ENCODE data around the gene PRXL2B. TPM values are rescaled to one million over a fixed set of nuclear protein-coding genes. Genes with fewer than 3 reads are reported as not detected.

PRXL2B gene
- total and polyA plus RNA-seq, 5 donors: 8.0 to 11.8 (median 9.4) TPM

DNA sequence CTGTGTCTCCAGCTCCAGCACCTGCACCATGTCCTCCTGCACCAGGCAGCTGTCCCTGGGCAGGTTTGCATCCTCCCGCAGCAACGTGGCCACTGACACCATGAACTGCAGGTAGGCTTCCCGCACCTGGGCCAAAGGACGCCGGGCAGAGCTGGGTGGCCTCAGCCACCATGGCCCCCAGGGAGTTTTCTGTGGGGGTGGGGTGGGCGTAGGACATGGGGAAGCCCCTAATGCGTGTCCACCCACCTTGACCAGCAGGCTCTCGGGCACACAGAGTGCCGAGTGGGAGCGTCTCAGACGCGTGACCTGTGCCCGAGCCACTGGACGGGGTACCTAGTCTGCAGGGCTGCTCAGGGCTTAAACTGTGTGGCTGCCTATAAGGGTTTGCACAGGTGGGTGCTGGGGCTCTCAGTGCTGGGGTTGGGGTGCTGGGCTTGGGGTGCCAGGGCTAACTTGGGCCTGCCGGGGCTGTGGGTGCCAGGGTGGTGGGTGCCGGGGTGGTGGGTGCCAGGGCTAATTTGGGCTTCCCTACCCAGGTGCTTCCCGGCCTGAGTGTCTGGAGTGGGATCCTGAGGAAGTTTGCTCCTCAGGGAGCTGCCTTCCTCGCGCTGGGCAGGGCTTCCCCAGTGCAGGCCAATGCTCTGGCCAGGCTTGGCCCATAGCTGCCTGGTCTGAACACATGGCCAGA is 17.7 kb downstream of the PRXL2B start:
- 87% methylated on average over 19 of the region's 19 CpGs for WGBS
- Histone ChIP-seq H3K9me3 (ENCODE audit: control insufficient read depth, low read length) (no peaks in the 10 kb centered on the region), H3K27ac (ENCODE audit: low read length) (no peak overlapping the region), H3K4me1 (ENCODE audit: control insufficient read depth, insufficient read depth, low read length) (no peaks in the 10 kb centered on the region), H3K27me3 (ENCODE audit: control insufficient read depth, insufficient read depth) (no peaks in the 10 kb centered on the region), H3K4me3 (ENCODE audit: low read length) (no peak overlapping the region)
- ATAC-seq (no peak), DNase-seq (no peak)
- intact Hi-C loops (cut with DNase I): no loop called here

GRCh38 chr1:2604844-2605508 is 18.4 kb downstream of the PRXL2B start:
- no peak for DNase-seq
- H3K4me3 ChIP-seq (ENCODE audit: low read length): no peak overlapping the region
- 77% methylated on average over 14 of the region's 14 CpGs for WGBS
- no peaks in the 10 kb centered on the region for H3K9me3 ChIP-seq (ENCODE audit: control insufficient read depth, low read length)
- H3K27ac ChIP-seq (ENCODE audit: low read length): no peak overlapping the region
- no peaks in the 10 kb centered on the region for H3K27me3 ChIP-seq (ENCODE audit: control insufficient read depth, insufficient read depth)
- intact Hi-C loops (cut with DNase I): no loop called here
- no peaks in the 10 kb centered on the region for H3K4me1 ChIP-seq (ENCODE audit: control insufficient read depth, insufficient read depth, low read length)
- no peak for ATAC-seq

GRCh38 chr1:2605509-2606395 is 19.2 kb downstream of the PRXL2B start:
- intact Hi-C loops (cut with DNase I): no loop called here
- ATAC-seq (no peak), DNase-seq (peak in 2 of 3 donors; percentile 6 to 64)
- H3K4me1 ChIP-seq (ENCODE audit: control insufficient read depth, insufficient read depth, low read length): no peaks in the 10 kb centered on the region
- no peak overlapping the region for H3K27ac ChIP-seq (ENCODE audit: low read length)
- no peaks in the 10 kb centered on the region for H3K9me3 ChIP-seq (ENCODE audit: control insufficient read depth, low read length)
- H3K4me3 ChIP-seq (ENCODE audit: low read length): no peak overlapping the region
- WGBS: 82% methylated on average over 48 of the region's 48 CpGs
- no peaks in the 10 kb centered on the region for H3K27me3 ChIP-seq (ENCODE audit: control insufficient read depth, insufficient read depth)

DNA sequence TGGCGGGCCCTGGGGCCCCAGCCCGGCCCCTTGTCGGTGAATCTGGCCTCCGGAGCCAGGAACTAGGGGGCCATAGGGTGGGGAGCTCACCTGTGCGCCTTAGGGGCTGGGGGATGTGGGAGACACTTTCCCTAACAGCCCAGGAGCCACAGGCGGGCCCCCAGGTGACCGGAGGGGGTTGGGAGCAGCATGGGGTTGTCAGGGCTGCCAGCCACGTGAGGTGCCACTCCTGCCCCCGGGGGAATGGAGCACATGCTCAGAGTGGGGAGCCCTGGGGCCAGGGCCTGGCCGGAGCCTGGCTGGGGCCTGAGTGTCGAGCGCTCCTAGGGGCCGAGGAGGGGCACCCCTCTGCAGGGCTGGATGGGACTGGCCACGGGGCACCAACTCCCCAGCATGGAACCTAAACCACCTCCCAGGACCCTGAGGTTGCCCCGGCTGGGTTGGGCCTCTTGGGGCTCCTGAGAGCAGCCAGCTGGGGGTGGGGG is 19.9 kb downstream of the PRXL2B start:
- intact Hi-C loops (cut with DNase I): no loop called here
- Histone ChIP-seq H3K4me1 (ENCODE audit: control insufficient read depth, insufficient read depth, low read length) (no peaks in the 10 kb centered on the region), H3K27me3 (ENCODE audit: control insufficient read depth, insufficient read depth) (no peaks in the 10 kb centered on the region), H3K9me3 (ENCODE audit: control insufficient read depth, low read length) (no peaks in the 10 kb centered on the region), H3K4me3 (ENCODE audit: low read length) (no peak overlapping the region), H3K27ac (ENCODE audit: low read length) (no peak overlapping the region)
- 84% methylated on average over 15 of the region's 15 CpGs for WGBS
- ATAC-seq: no peak
- peak in 1 of 3 donors; percentile 56 for DNase-seq

DNA sequence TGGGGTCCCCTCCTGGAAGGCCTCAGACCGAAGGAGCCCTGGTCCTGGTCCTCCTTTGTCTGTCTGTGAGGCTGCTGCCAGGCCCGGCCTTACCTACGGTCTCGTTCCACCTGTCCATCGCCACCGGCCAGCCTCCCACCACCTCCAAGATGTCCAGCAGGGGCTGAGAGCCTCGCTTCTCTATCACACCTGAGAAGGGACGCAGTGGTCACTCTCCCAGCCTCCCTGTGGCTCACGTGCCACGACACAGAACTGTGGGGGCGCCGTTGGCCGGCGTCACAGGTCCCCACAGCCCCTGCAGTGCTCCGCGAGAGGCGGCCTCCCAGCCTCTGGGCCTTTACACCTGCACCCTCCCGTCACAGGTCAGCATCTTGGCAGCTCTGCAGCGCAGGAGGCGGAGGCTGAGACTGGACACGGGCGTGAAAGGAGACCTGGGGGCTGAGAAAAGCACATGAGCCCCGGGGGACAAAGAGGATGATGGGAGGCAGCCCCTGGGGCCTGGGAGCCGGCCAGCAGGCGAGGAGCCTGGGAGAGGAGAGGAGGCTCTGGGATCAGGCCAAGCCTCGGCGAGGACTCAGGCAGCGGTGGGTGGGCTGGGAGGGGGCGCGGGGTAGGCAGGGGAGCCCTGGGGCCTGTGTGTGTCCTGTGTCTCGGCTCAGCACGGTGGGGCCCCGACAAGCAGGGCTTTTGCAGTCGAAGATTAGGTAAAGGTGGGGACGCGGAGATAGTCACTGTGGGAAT is 20.5 kb downstream of the PRXL2B start:
- ATAC-seq (no peak), DNase-seq (peak; percentile 13 to 54 (median 40))
- WGBS: 70% methylated on average over 36 of the region's 36 CpGs
- Histone ChIP-seq H3K9me3 (ENCODE audit: control insufficient read depth, low read length) (no peaks in the 10 kb centered on the region), H3K27ac (ENCODE audit: low read length) (no peak overlapping the region), H3K4me1 (ENCODE audit: control insufficient read depth, insufficient read depth, low read length) (no peaks in the 10 kb centered on the region), H3K27me3 (ENCODE audit: control insufficient read depth, insufficient read depth) (no peaks in the 10 kb centered on the region), H3K4me3 (ENCODE audit: low read length) (no peak overlapping the region)
- intact Hi-C loops (cut with DNase I): no loop called here

DNA sequence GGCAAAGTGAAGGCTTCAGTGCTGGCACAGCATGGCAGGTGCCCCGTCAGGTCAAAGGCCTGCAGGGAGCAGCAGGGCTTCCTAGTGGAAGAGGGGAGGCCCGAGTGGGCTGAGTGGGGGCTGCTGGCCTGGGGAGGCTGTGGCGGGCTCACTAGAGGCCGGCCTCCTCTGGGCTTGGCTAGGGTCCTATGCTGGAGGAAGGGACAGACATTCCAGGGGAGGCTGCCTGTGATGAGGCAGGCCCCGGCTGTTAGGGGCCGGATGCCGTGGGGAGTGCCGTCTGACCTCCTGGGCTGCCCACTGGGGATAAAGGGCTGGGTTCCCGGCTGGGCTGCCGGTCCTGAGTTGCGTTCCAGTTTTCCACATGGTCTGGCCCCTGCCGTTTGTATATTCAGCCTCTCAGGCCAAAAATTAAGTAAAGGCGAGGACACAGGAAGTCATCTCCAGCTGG is 21.1 kb downstream of the PRXL2B start:
- H3K4me1 ChIP-seq (ENCODE audit: control insufficient read depth, insufficient read depth, low read length): no peaks in the 10 kb centered on the region
- peak; percentile 50 to 68 for ATAC-seq
- H3K4me3 ChIP-seq (ENCODE audit: low read length): no peak overlapping the region
- DNase-seq: peak; percentile 49 to 89 (median 78)
- intact Hi-C loops (cut with DNase I): no loop called here
- 38% methylated on average over 13 of the region's 13 CpGs for WGBS
- H3K27me3 ChIP-seq (ENCODE audit: control insufficient read depth, insufficient read depth): no peaks in the 10 kb centered on the region
- no peak overlapping the region for H3K27ac ChIP-seq (ENCODE audit: low read length)
- H3K9me3 ChIP-seq (ENCODE audit: control insufficient read depth, low read length): no peaks in the 10 kb centered on the region

DNA sequence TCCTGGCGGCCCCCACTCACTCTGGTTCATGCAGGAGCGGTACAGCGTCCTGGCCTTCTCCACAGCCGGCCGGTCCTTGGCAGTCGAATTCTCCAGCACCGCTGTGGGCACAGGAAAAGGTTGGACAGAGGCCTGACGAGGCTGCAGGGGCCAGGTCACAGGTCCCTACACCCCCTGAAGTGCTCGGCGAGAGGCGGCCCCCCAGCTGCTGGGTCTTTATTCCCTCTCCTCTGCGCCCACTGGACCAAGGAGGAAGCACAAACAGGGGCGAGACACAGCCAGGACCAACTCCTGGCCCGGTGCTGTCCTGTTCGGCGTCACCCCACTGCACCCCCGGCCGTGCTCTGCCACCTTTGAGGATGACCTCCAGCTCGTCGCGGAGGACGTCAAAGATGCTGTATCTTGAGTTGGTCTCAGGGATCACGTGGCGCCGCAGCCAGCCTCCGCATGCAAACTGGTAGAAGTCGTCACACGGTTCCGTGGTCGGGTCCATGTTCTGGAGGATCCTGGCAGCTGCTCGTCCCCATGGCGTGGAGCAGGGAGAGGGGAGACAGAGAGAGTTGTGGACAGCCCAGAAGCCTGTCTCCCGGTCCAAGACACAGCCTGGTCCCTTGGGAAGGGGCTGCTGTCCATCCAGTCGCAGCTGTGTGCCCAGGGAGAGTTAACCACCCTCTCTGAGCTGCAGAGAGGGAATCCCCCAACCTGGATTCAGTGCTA is 22.9 kb downstream of the PRXL2B start:
- Histone ChIP-seq H3K9me3 (ENCODE audit: control insufficient read depth, low read length) (no peaks in the 10 kb centered on the region), H3K27ac (ENCODE audit: low read length) (no peak overlapping the region), H3K4me3 (ENCODE audit: low read length) (no peak overlapping the region), H3K27me3 (ENCODE audit: control insufficient read depth, insufficient read depth) (no peaks in the 10 kb centered on the region), H3K4me1 (ENCODE audit: control insufficient read depth, insufficient read depth, low read length) (no peaks in the 10 kb centered on the region)
- peak; percentile 14 to 58 (median 43) for DNase-seq
- no peak for ATAC-seq
- intact Hi-C loops (cut with DNase I): no loop called here
- WGBS: 82% methylated on average over 34 of the region's 34 CpGs

DNA sequence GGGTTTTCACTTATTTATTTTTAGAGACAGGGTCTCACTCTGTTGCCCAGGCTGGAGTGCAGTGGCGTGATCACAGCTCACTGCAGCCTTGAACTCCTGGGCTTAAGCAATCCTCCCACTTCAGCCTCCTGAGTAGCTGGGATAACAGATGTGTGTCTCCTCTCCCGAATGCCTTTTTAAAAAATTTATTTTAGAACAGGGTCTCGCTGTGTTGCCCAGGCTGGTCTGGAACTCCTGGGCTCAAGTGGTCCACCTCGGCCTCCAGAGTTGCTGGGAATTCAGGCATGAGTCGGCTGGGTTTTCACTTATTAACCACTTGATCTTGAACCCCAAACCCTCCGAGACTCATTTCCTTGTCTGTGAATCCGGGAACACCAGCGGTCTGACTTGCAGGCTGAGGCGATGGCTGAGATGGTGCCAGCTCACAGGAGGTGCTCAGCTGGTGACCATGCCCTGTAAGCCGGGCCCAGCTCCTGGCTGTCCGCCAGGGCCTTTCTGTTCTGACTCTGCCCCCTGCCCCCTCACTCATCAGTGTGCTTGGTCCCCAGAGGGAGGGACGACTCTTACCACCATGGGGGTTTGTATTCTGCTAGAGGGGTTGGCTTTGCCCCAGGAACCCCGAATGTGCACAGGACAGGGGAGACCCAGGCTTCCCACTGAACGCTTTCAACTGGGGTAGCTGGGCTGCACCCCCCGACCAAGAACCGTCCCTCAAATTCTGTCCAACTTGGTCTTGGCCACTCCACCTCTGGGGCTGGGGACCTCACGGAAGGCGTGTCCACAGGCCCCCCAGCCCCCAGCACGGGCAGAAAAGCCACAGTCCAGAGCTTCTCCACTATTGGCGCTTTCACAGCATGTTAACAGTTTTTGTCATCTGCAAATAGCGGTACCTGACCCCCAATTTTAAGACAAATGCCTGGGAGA is 23.7 kb downstream of the PRXL2B start:
- ATAC-seq (no peak), DNase-seq (peak; percentile 18 to 64 (median 61))
- Histone ChIP-seq H3K4me1 (ENCODE audit: control insufficient read depth, insufficient read depth, low read length) (no peaks in the 10 kb centered on the region), H3K27ac (ENCODE audit: low read length) (no peak overlapping the region), H3K27me3 (ENCODE audit: control insufficient read depth, insufficient read depth) (no peaks in the 10 kb centered on the region), H3K9me3 (ENCODE audit: control insufficient read depth, low read length) (no peaks in the 10 kb centered on the region), H3K4me3 (ENCODE audit: low read length) (no peak overlapping the region)
- intact Hi-C loops (cut with DNase I): no loop called here
- WGBS: 61% methylated on average over 21 of the region's 21 CpGs

DNA sequence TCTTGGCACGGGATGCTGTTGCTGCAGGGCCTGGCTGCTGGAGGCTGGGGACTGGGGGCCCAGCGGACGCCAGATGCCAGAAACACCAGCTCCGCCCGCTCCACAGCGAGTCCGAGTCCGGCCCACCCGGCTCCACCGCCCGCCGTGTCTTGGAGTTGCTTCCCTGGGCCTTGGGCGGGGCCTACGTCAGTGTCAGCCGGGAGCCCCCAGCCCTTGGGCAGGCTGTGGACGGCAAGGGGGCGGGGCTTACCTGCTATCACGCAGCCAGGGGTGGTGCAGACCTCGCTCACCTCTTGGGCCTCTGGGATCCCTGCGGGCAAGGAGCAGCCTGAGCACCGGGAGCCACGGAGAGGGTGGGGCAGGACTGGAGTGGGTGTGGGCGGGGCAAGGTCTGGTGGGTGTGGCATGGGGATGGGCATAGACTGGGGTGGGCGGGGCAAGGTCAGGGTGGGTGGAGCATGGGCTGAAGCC is 24.5 kb downstream of the PRXL2B start:
- WGBS: 8% methylated on average over 24 of the region's 24 CpGs
- DNase-seq (peak; percentile 44 to 79 (median 76)), ATAC-seq (peak; percentile 39 to 58)
- Histone ChIP-seq H3K4me1 (ENCODE audit: control insufficient read depth, insufficient read depth, low read length) (no peaks in the 10 kb centered on the region), H3K4me3 (ENCODE audit: low read length) (no peak overlapping the region), H3K9me3 (ENCODE audit: control insufficient read depth, low read length) (no peaks in the 10 kb centered on the region), H3K27me3 (ENCODE audit: control insufficient read depth, insufficient read depth) (no peaks in the 10 kb centered on the region), H3K27ac (ENCODE audit: low read length) (no peak overlapping the region)
- intact Hi-C loops (cut with DNase I): no loop called here
